HEK293T (cell line): ENCODE results near the gene PPP6R2.
A peak's percentile ranks its signal among the peaks of the same experiment; 100 is the strongest.

ENCODE experiments used
- CTCF ChIA-PET: fragments of 350-600 bp; formaldehyde crosslinking; extraction: SDS; loops from one replicate; lab custom pipeline; 2021; ENCODE audit warnings: antibody characterized with exemption, inconsistent platforms; lab: Yijun Ruan, JAX
- POLR2A ChIA-PET: fragments of 350-600 bp; formaldehyde crosslinking; extraction: SDS; loops from one replicate; lab custom pipeline; 2020; ENCODE audit warnings: antibody characterized with exemption, inconsistent platforms; lab: Yijun Ruan, JAX
- DNase-seq: peaks from one replicate; pipeline ENCODE4 v3.0.0; 2012; ENCODE audit warnings: mixed read lengths; ENCODE audit errors: extremely low spot score
- ARNT ChIP-seq: fragments of 450-650 bp; IDR thresholded peaks from 2 replicates; pipeline ENCODE4 v1.6.1; 2017; ENCODE audit warnings: mild to moderate bottlenecking
- BHLHE40 ChIP-seq: fragments of 450-650 bp; IDR thresholded peaks from 2 replicates; pipeline ENCODE4 v1.6.1; 2016; ENCODE audit warnings: mild to moderate bottlenecking, moderate library complexity, borderline replicate concordance
- CTBP1 ChIP-seq: fragments of 450-650 bp; IDR thresholded peaks from 2 replicates; pipeline ENCODE4 v1.6.1; 2016; ENCODE audit warnings: borderline replicate concordance
- ELF4 ChIP-seq: fragments of 450-650 bp; IDR thresholded peaks from 2 replicates; pipeline ENCODE4 v1.6.1; 2017; ENCODE audit warnings: antibody characterized with exemption
- FOXA1 ChIP-seq: fragments of 450-650 bp; IDR thresholded peaks from 2 replicates; pipeline ENCODE4 v1.6.1; 2016; ENCODE audit warnings: mild to moderate bottlenecking
- FOXK2 ChIP-seq: fragments of 450-650 bp; IDR thresholded peaks from 2 replicates; pipeline ENCODE4 v1.6.1; 2016; ENCODE audit warnings: mild to moderate bottlenecking
- FOXM1 ChIP-seq: fragments of 450-650 bp; IDR thresholded peaks from 2 replicates; pipeline ENCODE4 v1.6.1; 2017; ENCODE audit warnings: mild to moderate bottlenecking, borderline replicate concordance
- HDGF ChIP-seq: fragments of 450-650 bp; IDR thresholded peaks from 2 replicates; pipeline ENCODE4 v1.6.1; 2017; ENCODE audit warnings: antibody characterized with exemption, borderline replicate concordance
- L3MBTL2 ChIP-seq: fragments of 450-650 bp; conservative IDR thresholded peaks from 2 replicates; pipeline ENCODE4 v1.6.1; 2016; ENCODE audit warnings: mild to moderate bottlenecking
- LEF1 ChIP-seq: fragments of 450-650 bp; IDR thresholded peaks from 2 replicates; pipeline ENCODE4 v1.6.1; 2017; ENCODE audit warnings: mild to moderate bottlenecking, borderline replicate concordance
- NFRKB ChIP-seq: fragments of 450-650 bp; IDR thresholded peaks from 2 replicates; pipeline ENCODE4 v1.6.1; 2016; ENCODE audit warnings: mild to moderate bottlenecking, moderate library complexity
- SP1 ChIP-seq: fragments of 450-650 bp; IDR thresholded peaks from 2 replicates; pipeline ENCODE4 v1.6.1; 2017
- SUZ12 ChIP-seq: fragments of 450-650 bp; IDR thresholded peaks from 2 replicates; pipeline ENCODE4 v1.6.1; 2016; ENCODE audit warnings: mild to moderate bottlenecking
- TARDBP ChIP-seq: fragments of 450-650 bp; IDR thresholded peaks from 2 replicates; pipeline ENCODE4 v1.6.1; 2016
- ZNF384 ChIP-seq: fragments of 450-650 bp; IDR thresholded peaks from 2 replicates; pipeline ENCODE4 v1.6.1; 2016
- TF ChIP-seq, protein P1 (sequence below): fragments of 450-650 bp; IDR thresholded peaks from 2 replicates; pipeline ENCODE4 v1.6.1; 2016

The PPP6R2 gene

DNA sequence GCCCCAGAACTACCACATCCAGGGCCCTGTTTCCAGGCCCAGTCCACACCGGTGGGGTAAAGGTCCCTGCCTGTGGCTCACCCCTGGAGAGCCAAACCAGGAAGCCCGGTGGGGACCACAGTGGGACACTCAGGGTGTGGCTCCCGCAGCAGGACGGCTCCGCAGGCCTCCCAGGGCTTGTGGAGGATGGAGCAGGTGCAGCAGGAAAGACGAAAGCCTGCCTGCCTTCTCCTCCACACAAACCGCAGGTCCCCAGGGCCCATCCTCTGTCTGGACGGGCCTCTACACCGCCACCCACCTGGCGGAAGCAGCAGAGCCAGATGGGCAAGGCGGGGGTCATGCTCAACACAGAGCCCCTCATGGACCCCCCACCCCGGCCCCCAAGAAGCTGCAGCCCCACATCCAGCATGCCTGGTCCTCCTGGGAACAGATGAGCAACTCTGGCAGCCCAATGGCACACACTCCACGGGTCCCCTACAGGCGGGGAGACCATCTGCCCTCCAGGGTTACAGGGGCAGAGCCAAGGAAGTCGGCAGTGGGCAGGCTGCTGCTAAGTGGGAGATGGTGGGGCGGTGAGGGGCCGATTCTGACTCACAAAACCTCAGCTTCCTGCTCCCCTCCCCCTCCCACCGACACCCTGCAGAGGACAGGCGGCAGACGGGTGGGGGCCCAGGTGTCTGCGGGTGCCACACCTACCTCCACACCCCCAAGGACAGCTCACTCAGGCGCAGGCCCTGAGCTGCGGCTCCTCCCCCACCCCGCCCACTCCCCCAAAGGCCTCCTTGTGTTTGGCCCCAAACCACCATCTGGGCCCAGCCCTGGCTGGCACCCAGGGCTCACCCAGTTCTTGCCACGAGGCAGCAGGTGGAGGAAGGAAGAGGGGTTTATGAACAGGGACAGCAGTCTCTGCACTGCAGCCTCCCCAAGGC lies 126.5 kb downstream of the PPP6R2 start:
- no peak for TF ChIP-seq FOXK2
- no peak for TF ChIP-seq NFRKB
- no peak for TF ChIP-seq FOXA1
- no peak for TF ChIP-seq LEF1
- ChIA-PET POLR2A (no interaction called here), CTCF (interaction anchor here (2.0 kb wide), 1 partner anchor 56 kb away, joined by 11 read pairs; the partner anchor contains the start of gene SCO2)
- DNase-seq, result no peak

DNA sequence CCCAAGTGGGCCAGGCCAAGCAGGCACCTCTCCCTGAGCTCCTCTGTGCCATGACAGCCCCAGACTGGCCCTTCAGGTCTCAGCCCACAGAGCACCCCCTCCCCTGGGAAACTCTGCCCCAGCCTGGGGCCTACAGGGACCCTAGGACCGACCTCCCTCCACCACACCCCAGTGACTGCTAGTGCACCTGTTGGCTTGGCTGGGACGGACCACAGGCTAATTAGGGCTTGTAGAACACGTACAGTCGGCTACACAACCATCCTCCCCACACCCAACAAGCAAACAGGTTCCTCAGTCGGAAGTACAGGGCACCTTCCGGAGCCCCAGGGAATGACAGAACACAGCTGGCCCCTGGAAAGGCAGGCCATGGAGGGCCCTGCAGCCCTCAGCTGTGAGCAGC lies 127.4 kb downstream of the PPP6R2 start:
- CTCF ChIA-PET, result interaction anchor here (2.0 kb wide), 1 partner anchor 55 kb away, joined by 11 read pairs; the partner anchor contains the start of gene SCO2
- POLR2A ChIA-PET, result interaction anchor here (1.2 kb wide), 1 partner anchor 55 kb away, joined by 6 read pairs; the partner anchor contains the start of gene SCO2
- no peak for DNase-seq
- TF ChIP-seq ARNT (no peak), NFRKB (no peak)

DNA sequence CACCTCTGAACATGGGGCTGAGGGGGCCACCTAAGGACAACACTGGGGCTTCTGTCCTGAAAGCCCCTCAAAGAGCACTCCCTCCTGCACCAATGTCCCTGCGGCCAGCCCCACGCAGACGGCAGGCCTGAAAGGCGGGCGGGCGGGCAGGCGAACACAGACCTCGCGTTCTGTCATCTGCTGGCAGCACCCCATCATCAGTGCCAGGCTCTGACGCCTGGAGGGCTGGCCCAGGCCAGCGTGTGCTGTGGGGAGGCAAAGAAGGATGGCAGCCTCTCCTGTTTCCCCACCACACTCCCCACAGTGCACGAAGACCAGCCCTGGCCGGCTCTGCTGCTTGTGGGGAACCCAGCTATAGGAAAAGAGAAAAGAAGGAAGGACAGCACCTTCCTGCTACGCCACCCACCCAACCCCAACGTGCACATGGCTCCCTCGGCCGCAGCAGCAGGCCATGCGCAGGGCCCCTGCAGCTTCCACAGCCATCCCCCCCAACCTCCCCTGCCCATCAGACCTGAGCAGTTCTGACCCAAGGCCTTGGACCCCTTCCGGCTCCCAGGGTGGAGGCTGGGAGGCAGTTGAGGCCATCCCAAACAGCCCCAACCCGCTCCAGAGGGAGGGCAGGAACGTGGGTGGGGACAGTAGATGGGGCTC lies 128.2 kb downstream of the PPP6R2 start:
- CTCF ChIA-PET, result interaction anchor here (1.6 to 2.0 kb wide), 2 partner anchors 27 to 54 kb away, joined by 11 to 12 read pairs; partner anchors contain the start of gene SCO2
- POLR2A ChIA-PET, result interaction anchor here (1.2 to 2.5 kb wide), 2 partner anchors 54 kb away, joined by 6 read pairs; partner anchors contain the start of gene SCO2
- no peak for DNase-seq
- no peak for TF ChIP-seq ELF4
- TF ChIP-seq, protein P1, sequence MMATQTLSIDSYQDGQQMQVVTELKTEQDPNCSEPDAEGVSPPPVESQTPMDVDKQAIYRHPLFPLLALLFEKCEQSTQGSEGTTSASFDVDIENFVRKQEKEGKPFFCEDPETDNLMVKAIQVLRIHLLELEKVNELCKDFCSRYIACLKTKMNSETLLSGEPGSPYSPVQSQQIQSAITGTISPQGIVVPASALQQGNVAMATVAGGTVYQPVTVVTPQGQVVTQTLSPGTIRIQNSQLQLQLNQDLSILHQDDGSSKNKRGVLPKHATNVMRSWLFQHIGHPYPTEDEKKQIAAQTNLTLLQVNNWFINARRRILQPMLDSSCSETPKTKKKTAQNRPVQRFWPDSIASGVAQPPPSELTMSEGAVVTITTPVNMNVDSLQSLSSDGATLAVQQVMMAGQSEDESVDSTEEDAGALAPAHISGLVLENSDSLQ, result no peak
- TF ChIP-seq CTBP1, result no peak
- TF ChIP-seq ZNF384, result no peak
- TF ChIP-seq FOXK2, result no peak
- TF ChIP-seq FOXM1, result no peak
- TF ChIP-seq SUZ12, result no peak
- no peak for TF ChIP-seq HDGF
- no peak for TF ChIP-seq NFRKB
- no peak for TF ChIP-seq LEF1
- no peak for TF ChIP-seq L3MBTL2
- TF ChIP-seq BHLHE40, result no peak

DNA sequence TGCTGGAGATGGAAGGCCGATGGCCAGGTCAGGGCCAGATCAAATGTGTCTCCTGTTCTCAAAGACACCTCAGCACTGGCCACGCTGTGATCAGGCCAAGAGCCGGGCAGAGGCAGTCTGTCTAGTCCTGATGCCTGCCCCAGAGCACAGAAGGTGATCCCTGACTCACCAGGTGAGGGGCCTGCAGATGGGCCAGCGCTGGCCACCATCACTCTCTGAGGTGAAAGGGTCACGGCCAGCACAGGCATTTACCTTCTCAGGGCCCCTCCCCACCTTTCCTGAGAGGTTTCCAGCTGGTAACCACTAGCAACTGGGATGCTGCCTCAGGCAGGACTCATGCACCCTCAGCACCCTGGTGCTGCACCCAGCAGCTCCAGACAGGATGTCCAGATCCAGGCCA lies 128.8 kb downstream of the PPP6R2 start:
- CTCF ChIA-PET, result interaction anchor here (1.6 to 2.0 kb wide), 2 partner anchors 26 to 54 kb away, joined by 11 to 12 read pairs; partner anchors contain the start of gene SCO2
- DNase-seq, result no peak
- POLR2A ChIA-PET, result interaction anchor here (2.5 kb wide), 1 partner anchor 54 kb away, joined by 6 read pairs; the partner anchor contains the start of gene SCO2
- TF ChIP-seq FOXM1 (no peak), ELF4 (no peak), BHLHE40 (no peak), FOXA1 (no peak), SUZ12 (no peak), ZNF384 (no peak), CTBP1 (no peak), SP1 (no peak), L3MBTL2 (no peak)
- TF ChIP-seq, protein P1, result no peak

DNA sequence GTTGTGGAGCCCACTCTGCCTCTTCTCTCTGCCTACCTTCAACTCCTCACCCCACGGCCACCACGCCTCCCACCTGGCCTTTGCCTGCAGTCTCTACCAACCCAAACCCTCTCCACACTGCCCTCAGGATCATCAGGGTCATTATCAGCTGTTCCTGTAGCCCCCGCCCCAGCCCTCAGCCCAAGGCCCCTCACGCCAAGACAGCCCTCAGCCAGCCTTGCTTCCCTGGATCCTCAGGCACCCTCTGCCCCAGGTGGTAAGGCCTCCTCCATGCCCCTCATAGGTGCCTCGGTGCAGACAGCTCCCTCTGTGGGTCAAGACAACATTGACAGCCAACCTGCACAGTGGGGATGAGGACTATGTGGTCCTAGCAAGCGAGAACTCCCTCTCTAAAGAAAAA lies 130.0 kb downstream of the PPP6R2 start:
- POLR2A ChIA-PET, result interaction anchor here (0.8 to 2.5 kb wide), 7 partner anchors 11 to 53 kb away, joined by 3 to 12 read pairs (median 4); partner anchors contain the start of genes LMF2, NCAPH2 and SCO2
- TF ChIP-seq BHLHE40 (no peak), HDGF (no peak), ZNF384 (no peak), LEF1 (no peak), ELF4 (no peak), CTBP1 (no peak), FOXA1 (no peak), NFRKB (no peak), FOXM1 (no peak), SUZ12 (no peak), SP1 (no peak), L3MBTL2 (no peak), ARNT (no peak), TARDBP (no peak)
- TF ChIP-seq, protein P1, result no peak
- CTCF ChIA-PET, result interaction anchor here (1.5 to 1.9 kb wide), 3 partner anchors 25 to 53 kb away, joined by 4 to 12 read pairs (median 6); partner anchors contain the start of gene SCO2
- DNase-seq, result peak; percentile 68
